HepG2 (cell line): Measurements from ENCODE around the gene PGP. TPM values are rescaled to one million over a fixed set of nuclear protein-coding genes. Genes with fewer than 3 reads are reported as not detected.

Source experiments
- ATAC-seq: fragments of 200-7000 bp; cut with Tn5 transposase; 3 replicates; pipeline ENCODE4 v1.9.1; 2020; ENCODE audit warnings: mild to moderate bottlenecking, moderate library complexity
- BruUV-seq: library from RNA; stranded (reverse); fragments of 400-500 nt; replicated peaks from 2 replicates; lab custom pipeline; 2021; lab: Mats Ljungman, UMichigan
- CTCF ChIA-PET: fragments of 300-600 bp; formaldehyde crosslinking; extraction: SDS; loops from one replicate; lab custom pipeline; 2021; ENCODE audit warnings: low total read pairs, inconsistent platforms, low intra/inter-chr PET ratio; lab: Yijun Ruan, JAX
- POLR2A ChIA-PET: fragments of 350-600 bp; sonication (Branson Sonifier 250); formaldehyde crosslinking; loops from one replicate; lab custom pipeline; 2020; ENCODE audit warnings: antibody characterized with exemption, inconsistent platforms; lab: Yijun Ruan, JAX
- DNase-seq: peaks from one replicate; pipeline ENCODE4 v3.0.0-alpha.2; 2015; ENCODE audit warnings: low spot score
- FAIRE-seq: peaks from 3 replicates; lab custom pipeline; 2011; peaks lifted over from hg19 to GRCh38; lab: Jason Lieb, UNC
- H2AFZ ChIP-seq: one replicate; pipeline ENCODE4 v1.6.1; 2011; ENCODE audit warnings: low read length, inconsistent platforms
- H3K27ac ChIP-seq: fragments of 300-600 bp; 3 replicates; pipeline ENCODE4 v1.8.0; 2011; ENCODE audit warnings: mixed run types, mild to moderate bottlenecking, mixed read lengths, low read length, inconsistent platforms; ENCODE audit not compliant: insufficient read depth; ENCODE audit errors: extremely low read length
- H3K27me3 ChIP-seq, 2 experiments: fragments of 200-600 bp in 1 of 2; 2 replicates in 1 of 2; 3 replicates in 1 of 2; pipeline versions ENCODE4 v1.6.0 to v1.8.0; 2011; ENCODE audit warnings: low read length in 2 of 2, mild to moderate bottlenecking in 2 of 2, moderate library complexity in 2 of 2, inconsistent platforms in 1 of 2; ENCODE audit not compliant: insufficient read depth in 2 of 2, control insufficient read depth in 1 of 2
- H3K36me3 ChIP-seq, 2 experiments: fragments of 200-600 bp in 1 of 2; replicated peaks in 1 of 2; 2 replicates in 1 of 2; 3 replicates in 1 of 2; pipeline versions ENCODE4 v1.5.1 to v1.8.0; 2011; ENCODE audit warnings: low read length in 2 of 2, inconsistent platforms in 1 of 2; ENCODE audit not compliant: insufficient read depth in 2 of 2, control insufficient read depth in 1 of 2
- H3K4me1 ChIP-seq: 2 replicates; pipeline ENCODE4 v1.5.1; 2012; ENCODE audit warnings: low read length, inconsistent platforms; ENCODE audit not compliant: insufficient read depth
- H3K4me2 ChIP-seq: 2 replicates; pipeline ENCODE4 v1.6.0; 2011; ENCODE audit warnings: low read depth, low read length, inconsistent platforms
- H3K4me3 ChIP-seq, 3 experiments: fragments of 200-600 bp in 1 of 3; sonication (generic), shearing (Covaris generic) in 1 of 3; replicated peaks in 1 of 3; 2 replicates each; pipeline ENCODE4 v1.5.1; 2011 to 2016; ENCODE audit warnings: low read length in 3 of 3, inconsistent platforms in 2 of 3, low read depth in 2 of 3, mild to moderate bottlenecking in 2 of 3, control low read depth in 1 of 3, mixed read lengths in 1 of 3; ENCODE audit not compliant: insufficient read depth in 1 of 3
- H3K79me2 ChIP-seq: one replicate; pipeline ENCODE4 v1.6.1; 2011; ENCODE audit warnings: low read length, inconsistent platforms; ENCODE audit not compliant: insufficient read depth
- H3K9ac ChIP-seq: 2 replicates; pipeline ENCODE4 v1.6.0; 2011; ENCODE audit warnings: mild to moderate bottlenecking, low read depth, low read length, inconsistent platforms; ENCODE audit not compliant: insufficient read depth
- H3K9me3 ChIP-seq: 2 replicates; pipeline ENCODE4 v1.5.1; 2012; ENCODE audit warnings: mild to moderate bottlenecking, low read length
- H4K20me1 ChIP-seq: 2 replicates; pipeline ENCODE4 v1.6.0; 2011; ENCODE audit warnings: inconsistent platforms, mild to moderate bottlenecking, low read length, moderate library complexity; ENCODE audit not compliant: insufficient read depth
- KDM5B ChIP-seq: sonication (generic); formaldehyde crosslinking; IDR thresholded peaks from 2 replicates; pipeline ENCODE4 v1.4.0; 2020; ENCODE audit warnings: missing genetic modification reagents, mild to moderate bottlenecking, borderline replicate concordance
- LCORL ChIP-seq, 2 experiments: fragments of 450-650 bp in 1 of 2; sonication (generic) in 1 of 2; formaldehyde crosslinking in 1 of 2; IDR thresholded peaks; 2 replicates each; pipeline versions ENCODE4 v1.5.0 to v1.6.1; 2017 to 2020; ENCODE audit warnings: antibody characterized with exemption in 1 of 2, missing genetic modification reagents in 1 of 2
- POGZ ChIP-seq: sonication (generic); formaldehyde crosslinking; IDR thresholded peaks from 2 replicates; pipeline ENCODE4 v1.4.0; 2020; ENCODE audit warnings: mild to moderate bottlenecking, missing genetic modification reagents
- RNF2 ChIP-seq: fragments of 450-650 bp; conservative IDR thresholded peaks from 2 replicates; pipeline ENCODE4 v1.6.1; 2016; ENCODE audit warnings: low read depth
- SP4 ChIP-seq: sonication (generic); formaldehyde crosslinking; IDR thresholded peaks from 2 replicates; pipeline ENCODE4 v1.8.1; 2023; ENCODE audit warnings: mild to moderate bottlenecking, missing genetic modification reagents
- ZC3H13 ChIP-seq: sonication (generic); formaldehyde crosslinking; IDR thresholded peaks from 2 replicates; pipeline ENCODE4 v1.8.1; 2023; ENCODE audit warnings: mild to moderate bottlenecking, missing genetic modification reagents, moderate library complexity
- ZNF547 ChIP-seq: sonication (generic); formaldehyde crosslinking; IDR thresholded peaks from 2 replicates; pipeline ENCODE4 v1.5.1; 2020; ENCODE audit warnings: mild to moderate bottlenecking, missing genetic modification reagents
- ZNF563 ChIP-seq: sonication (generic); formaldehyde crosslinking; IDR thresholded peaks from 2 replicates; pipeline ENCODE4 v1.8.0; 2022; ENCODE audit warnings: mild to moderate bottlenecking, moderate library complexity, missing genetic modification reagents
- WGBS: methylation state at CpG from one replicate; pipeline ENCODE4 v1.1.6; 2017; ENCODE audit warnings: low lambda C conversion rate; 5-methylcytosine and 5-hydroxymethylcytosine counted together
- in situ Hi-C: cut with HindIII; loops from 2 replicates; pipeline ENCODE4 v1.10.0; 2017; ENCODE audit warnings: low pct_unique_long_range_greater_than_20kb; ENCODE audit not compliant: extremely low pct_ligation_motif_present
- intact Hi-C: fragments of 100-400 bp; cut with micrococcal nuclease; formaldehyde crosslinking; loops from one replicate; pipeline ENCODE4 v1.10.0; 2022; ENCODE audit not compliant: unreplicated experiment
- polyA plus RNA-seq, 8 experiments: library from polyadenylated mRNA; depleted of rRNA in 3 of 8; stranded (reverse) in 7 of 8; unstranded in 1 of 8; fragments of >200 nt; fragmentation: Illumina TruSeq in 4 of 8; extraction: Trizol in 4 of 8; gene quantifications; 2 replicates each; pipeline versions ENCODE4 v1.2.1 to v1.2.3, GENCODE V29; 2011 to 2016; ENCODE audit warnings: low read depth in 4 of 8, missing spikeins in 1 of 8, mixed read lengths in 1 of 8; ENCODE audit not compliant: insufficient read depth in 1 of 8
- total RNA-seq, 5 experiments: library from RNA; depleted of rRNA; stranded (reverse); fragments of >200 nt; fragmentation: Illumina TruSeq; extraction: Trizol; gene quantifications; 2 replicates each; pipeline ENCODE4 v1.2.3, GENCODE V29; 2016; ENCODE audit warnings: low read depth in 1 of 5
- TF ChIP-seq, protein P1 (sequence below): sonication (generic); formaldehyde crosslinking; IDR thresholded peaks from 2 replicates; pipeline ENCODE4 v1.5.0; 2020; ENCODE audit warnings: mild to moderate bottlenecking, missing genetic modification reagents
- TF ChIP-seq, protein P2 (sequence below): IDR thresholded peaks from 2 replicates; pipeline ENCODE4 v1.6.1; 2018; ENCODE audit warnings: missing genetic modification reagents, mild to moderate bottlenecking, missing compliant biosample characterization
- TF ChIP-seq, protein P3 (sequence below): sonication (generic); formaldehyde crosslinking; IDR thresholded peaks from 2 replicates; pipeline ENCODE4 v1.5.1; 2020; ENCODE audit warnings: mild to moderate bottlenecking, missing genetic modification reagents, moderate library complexity
- TF ChIP-seq, protein P4 (sequence below): sonication (generic); formaldehyde crosslinking; IDR thresholded peaks from 2 replicates; pipeline ENCODE4 v1.9.0; 2022; ENCODE audit warnings: missing genetic modification reagents, mild to moderate bottlenecking, borderline replicate concordance

Gene PGP
- total and polyA plus RNA-seq, 2 of the 13 experiments (the other 11 are each of a cell fraction or from before 2014, with no cell fraction given) = 7.3 to 18.3 TPM

DNA sequence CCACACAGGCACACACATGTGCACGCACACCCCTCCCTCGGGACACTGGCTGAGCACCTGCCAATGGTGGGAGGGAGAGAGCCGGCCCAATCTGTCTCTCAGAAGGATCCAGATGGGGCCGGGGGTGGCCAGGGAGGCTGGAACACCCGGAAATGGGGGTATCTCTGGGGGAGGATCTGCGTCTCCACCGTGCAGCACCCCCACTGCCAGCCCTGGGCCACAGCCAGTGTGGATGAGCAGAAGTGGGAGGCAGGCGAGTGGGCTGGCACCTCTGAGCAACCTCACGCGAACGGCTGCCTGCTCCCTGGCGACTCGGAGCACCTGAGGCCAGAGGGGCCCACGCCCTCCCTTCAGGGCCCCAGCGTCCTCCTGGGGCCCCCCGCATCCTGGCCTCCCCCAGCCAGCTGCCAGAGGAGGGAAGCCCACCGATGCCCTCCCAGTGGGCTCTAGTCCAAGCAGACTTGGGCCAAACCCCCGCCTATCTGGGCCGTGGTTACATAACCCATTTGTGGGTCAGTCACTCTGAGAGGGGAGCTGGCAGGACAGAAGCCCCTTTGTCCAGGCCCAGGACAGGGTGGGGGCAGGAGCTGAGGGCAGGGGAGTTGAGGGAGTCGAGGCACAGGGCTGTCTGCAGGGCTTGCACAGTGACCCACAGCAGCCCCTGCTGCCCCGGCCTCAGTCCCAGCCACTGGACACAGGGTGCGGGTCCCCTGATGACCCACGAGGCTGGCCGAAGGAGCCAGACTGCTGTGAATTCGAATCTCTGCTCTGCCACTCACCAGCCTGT lies 23.8 kb downstream of the PGP start:
- ChIA-PET CTCF (no interaction called here), POLR2A (interaction anchor here (0.8 to 3.5 kb wide), 6 partner anchors 14 to 62 kb away, joined by 3 to 29 read pairs (median 4); partner anchors contain the start of genes ECI1, PGP and TRAF7)
- Histone ChIP-seq H3K4me3 (peak overlapping the region in 1 of 3 experiments; percentile 45; a peak in 2 of 6 replicates), H3K27ac (peak overlapping the region; percentile 48), H3K4me1 (peaks cover 52% of the 10 kb centered on the region), H3K4me2 (peak overlapping the region; percentile 61), H3K79me2 (no peaks in the 10 kb centered on the region), H2AFZ (no peak overlapping the region), H3K9ac (peak overlapping the region; percentile 56), H3K36me3 (no peaks in the 10 kb centered on the region), H3K9me3 (no peaks in the 10 kb centered on the region), H4K20me1 (no peaks in the 10 kb centered on the region), H3K27me3 (0 out of 5 replicates have a peak, but pooled peaks cover 0 to 5% of the 10 kb centered on the region in 2 experiments)
- 10% methylated on average over 10 of the region's 25 CpGs for WGBS
- ATAC-seq (no peak; the same call in 1 of the 3 replicates), DNase-seq (peak; percentile 35), FAIRE-seq (no peak)
- BruUV-seq = no TSS peak
- intact Hi-C loops (no loop called here), in situ Hi-C loops (no loop called here)
- TF ChIP-seq KDM5B (peak; percentile 13; the same call in 1 of the 2 replicates), POGZ (CRISPR knock-in tag) (0 out of 2 replicates have a peak, but pooled peaks have one; percentile 36), LCORL (IDR thresholded peaks at IDR 0.05) (no peak), LCORL (CRISPR knock-in tag; IDR thresholded peaks at IDR 0.05) (0 out of 2 replicates have a peak, but pooled peaks have one; percentile 22), SP4 (CRISPR knock-in tag) (0 out of 2 replicates have a peak, but pooled peaks have one; percentile 36), ZNF547 (CRISPR knock-in tag) (0 out of 2 replicates have a peak, but pooled peaks have one; percentile 5), RNF2 (no peak), ZNF563 (CRISPR knock-in tag) (peak; percentile 34; the same call in 1 of the 2 replicates), ZC3H13 (no peak)
- TF ChIP-seq, protein P1, sequence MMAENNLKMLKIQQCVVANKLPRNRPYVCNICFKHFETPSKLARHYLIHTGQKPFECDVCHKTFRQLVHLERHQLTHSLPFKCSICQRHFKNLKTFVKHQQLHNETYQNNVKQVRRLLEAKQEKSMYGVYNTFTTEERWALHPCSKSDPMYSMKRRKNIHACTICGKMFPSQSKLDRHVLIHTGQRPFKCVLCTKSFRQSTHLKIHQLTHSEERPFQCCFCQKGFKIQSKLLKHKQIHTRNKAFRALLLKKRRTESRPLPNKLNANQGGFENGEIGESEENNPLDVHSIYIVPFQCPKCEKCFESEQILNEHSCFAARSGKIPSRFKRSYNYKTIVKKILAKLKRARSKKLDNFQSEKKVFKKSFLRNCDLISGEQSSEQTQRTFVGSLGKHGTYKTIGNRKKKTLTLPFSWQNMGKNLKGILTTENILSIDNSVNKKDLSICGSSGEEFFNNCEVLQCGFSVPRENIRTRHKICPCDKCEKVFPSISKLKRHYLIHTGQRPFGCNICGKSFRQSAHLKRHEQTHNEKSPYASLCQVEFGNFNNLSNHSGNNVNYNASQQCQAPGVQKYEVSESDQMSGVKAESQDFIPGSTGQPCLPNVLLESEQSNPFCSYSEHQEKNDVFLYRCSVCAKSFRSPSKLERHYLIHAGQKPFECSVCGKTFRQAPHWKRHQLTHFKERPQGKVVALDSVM = no peak
- TF ChIP-seq, protein P2, sequence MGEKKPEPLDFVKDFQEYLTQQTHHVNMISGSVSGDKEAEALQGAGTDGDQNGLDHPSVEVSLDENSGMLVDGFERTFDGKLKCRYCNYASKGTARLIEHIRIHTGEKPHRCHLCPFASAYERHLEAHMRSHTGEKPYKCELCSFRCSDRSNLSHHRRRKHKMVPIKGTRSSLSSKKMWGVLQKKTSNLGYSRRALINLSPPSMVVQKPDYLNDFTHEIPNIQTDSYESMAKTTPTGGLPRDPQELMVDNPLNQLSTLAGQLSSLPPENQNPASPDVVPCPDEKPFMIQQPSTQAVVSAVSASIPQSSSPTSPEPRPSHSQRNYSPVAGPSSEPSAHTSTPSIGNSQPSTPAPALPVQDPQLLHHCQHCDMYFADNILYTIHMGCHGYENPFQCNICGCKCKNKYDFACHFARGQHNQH = 0 out of 2 replicates have a peak, but pooled peaks have one; percentile 27
- TF ChIP-seq, protein P3, sequence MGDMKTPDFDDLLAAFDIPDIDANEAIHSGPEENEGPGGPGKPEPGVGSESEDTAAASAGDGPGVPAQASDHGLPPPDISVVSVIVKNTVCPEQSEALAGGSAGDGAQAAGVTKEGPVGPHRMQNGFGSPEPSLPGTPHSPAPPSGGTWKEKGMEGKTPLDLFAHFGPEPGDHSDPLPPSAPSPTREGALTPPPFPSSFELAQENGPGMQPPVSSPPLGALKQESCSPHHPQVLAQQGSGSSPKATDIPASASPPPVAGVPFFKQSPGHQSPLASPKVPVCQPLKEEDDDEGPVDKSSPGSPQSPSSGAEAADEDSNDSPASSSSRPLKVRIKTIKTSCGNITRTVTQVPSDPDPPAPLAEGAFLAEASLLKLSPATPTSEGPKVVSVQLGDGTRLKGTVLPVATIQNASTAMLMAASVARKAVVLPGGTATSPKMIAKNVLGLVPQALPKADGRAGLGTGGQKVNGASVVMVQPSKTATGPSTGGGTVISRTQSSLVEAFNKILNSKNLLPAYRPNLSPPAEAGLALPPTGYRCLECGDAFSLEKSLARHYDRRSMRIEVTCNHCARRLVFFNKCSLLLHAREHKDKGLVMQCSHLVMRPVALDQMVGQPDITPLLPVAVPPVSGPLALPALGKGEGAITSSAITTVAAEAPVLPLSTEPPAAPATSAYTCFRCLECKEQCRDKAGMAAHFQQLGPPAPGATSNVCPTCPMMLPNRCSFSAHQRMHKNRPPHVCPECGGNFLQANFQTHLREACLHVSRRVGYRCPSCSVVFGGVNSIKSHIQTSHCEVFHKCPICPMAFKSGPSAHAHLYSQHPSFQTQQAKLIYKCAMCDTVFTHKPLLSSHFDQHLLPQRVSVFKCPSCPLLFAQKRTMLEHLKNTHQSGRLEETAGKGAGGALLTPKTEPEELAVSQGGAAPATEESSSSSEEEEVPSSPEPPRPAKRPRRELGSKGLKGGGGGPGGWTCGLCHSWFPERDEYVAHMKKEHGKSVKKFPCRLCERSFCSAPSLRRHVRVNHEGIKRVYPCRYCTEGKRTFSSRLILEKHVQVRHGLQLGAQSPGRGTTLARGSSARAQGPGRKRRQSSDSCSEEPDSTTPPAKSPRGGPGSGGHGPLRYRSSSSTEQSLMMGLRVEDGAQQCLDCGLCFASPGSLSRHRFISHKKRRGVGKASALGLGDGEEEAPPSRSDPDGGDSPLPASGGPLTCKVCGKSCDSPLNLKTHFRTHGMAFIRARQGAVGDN (CRISPR knock-in tag) = 0 out of 2 replicates have a peak, but pooled peaks have one; percentile 31
- TF ChIP-seq, protein P4, sequence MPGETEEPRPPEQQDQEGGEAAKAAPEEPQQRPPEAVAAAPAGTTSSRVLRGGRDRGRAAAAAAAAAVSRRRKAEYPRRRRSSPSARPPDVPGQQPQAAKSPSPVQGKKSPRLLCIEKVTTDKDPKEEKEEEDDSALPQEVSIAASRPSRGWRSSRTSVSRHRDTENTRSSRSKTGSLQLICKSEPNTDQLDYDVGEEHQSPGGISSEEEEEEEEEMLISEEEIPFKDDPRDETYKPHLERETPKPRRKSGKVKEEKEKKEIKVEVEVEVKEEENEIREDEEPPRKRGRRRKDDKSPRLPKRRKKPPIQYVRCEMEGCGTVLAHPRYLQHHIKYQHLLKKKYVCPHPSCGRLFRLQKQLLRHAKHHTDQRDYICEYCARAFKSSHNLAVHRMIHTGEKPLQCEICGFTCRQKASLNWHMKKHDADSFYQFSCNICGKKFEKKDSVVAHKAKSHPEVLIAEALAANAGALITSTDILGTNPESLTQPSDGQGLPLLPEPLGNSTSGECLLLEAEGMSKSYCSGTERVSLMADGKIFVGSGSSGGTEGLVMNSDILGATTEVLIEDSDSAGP (CRISPR knock-in tag) = 0 out of 2 replicates have a peak, but pooled peaks have one; percentile 43
